GM19438 (cell line): ENCODE measurements around the gene DQX1.
"Not testable (repeated sequence)": the region's sequence is repeated elsewhere in the genome, so short reads cannot be mapped to it uniquely, and the experiment has no call there.

Source experiments
- ATAC-seq: cut with Tn5 transposase; IDR thresholded peaks from one replicate; pipeline ENCODE4 v1.9.1; 2021; ENCODE audit warnings: low read depth; ENCODE audit not compliant: unreplicated experiment

The DQX1 gene, protein sequence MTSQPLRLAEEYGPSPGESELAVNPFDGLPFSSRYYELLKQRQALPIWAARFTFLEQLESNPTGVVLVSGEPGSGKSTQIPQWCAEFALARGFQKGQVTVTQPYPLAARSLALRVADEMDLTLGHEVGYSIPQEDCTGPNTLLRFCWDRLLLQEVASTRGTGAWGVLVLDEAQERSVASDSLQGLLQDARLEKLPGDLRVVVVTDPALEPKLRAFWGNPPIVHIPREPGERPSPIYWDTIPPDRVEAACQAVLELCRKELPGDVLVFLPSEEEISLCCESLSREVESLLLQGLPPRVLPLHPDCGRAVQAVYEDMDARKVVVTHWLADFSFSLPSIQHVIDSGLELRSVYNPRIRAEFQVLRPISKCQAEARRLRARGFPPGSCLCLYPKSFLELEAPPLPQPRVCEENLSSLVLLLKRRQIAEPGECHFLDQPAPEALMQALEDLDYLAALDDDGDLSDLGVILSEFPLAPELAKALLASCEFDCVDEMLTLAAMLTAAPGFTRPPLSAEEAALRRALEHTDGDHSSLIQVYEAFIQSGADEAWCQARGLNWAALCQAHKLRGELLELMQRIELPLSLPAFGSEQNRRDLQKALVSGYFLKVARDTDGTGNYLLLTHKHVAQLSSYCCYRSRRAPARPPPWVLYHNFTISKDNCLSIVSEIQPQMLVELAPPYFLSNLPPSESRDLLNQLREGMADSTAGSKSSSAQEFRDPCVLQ

DNA sequence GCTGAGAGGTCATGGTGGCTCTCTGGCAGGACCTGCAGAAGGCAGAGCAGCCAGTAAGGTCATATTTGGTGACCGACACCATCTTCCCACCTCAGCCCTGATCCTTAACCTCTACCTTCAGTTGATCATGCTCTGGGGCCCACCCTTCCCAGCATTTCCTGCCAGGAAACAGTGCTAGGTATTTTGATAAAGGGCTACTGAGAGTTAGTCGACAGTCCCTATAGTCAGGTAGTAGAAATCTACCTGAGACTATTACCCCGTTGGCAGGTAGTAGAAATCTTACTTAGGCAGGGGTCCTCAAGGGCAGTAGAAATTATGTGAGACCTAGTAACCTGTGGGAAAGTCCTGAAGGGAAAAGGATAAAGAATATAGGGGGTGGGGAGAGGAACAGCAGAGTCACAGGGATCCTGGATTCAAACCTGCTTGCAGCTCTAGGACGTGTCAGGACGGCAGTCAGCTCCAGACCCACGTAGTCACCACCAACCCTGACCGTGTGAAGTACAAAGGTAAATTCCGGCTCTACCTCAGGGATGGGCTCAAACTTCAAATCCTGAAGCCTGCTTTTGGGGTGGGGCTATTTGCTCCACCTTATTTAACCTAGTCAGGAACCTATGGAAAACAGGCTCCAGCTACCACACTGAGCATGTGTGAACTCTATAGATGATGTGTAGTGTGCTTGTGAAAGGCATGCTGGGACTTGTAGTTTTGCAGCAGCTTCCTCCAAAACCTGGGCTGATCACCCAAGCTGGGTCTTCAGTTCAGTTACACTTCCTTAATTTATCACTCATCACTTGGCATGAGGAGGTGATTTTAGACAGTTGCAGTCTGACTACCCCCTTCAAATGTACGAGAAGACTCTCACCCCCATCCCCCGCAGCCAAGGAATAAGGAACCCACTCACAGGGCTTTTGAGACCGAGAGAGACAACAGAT lies at the start of gene DQX1:
TSS of gene DQX1 (minus strand) at position 515 of the 932 bp plus-strand sequence. CDS start at position 13, 502 bp downstream.
- no peak for ATAC-seq

- no peak for ATAC-seq
Measured at GRCh38 chr2:74575320-74575719, 49.3 kb upstream of the DQX1 start.

- ATAC-seq = peak; percentile 65
Measured at GRCh38 chr2:74573747-74574562, 47.9 kb upstream of the DQX1 start.

DNA sequence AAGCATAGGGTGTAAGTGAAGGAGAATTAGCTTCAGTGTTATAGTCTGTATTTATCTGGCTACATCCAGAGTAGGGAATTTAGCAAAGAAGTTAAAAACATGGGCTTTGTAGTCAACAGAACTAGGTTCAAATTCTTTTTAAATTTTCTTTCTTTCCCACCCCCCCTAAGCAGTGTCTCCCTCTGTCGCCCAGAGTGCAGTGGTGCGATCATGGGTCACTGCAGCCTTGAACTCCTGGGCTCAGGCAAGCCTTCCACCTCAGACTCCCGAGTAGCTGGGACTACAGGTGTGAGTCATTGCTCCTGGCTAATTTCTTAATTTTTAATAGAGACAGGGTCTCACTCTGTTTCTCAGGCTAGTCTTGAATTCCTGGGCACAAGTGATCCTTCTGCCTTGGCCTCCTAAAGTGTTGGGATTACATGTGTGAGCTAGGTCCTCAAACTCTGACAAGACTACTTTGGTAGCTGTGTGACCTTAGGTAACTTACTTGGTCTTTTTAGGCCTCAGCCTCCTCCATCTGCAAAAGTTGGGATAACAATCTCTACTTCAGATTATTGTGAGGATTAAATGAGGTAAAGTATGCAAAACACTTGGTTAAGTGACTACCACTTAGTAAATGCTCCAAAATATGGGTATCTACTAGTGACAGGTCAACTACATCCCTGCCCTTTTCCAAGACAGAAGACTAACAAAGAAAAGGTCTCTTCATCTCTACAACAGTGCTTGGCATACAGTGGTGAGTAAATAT lies 46.3 kb upstream of the DQX1 start:
- no peak for ATAC-seq

DNA sequence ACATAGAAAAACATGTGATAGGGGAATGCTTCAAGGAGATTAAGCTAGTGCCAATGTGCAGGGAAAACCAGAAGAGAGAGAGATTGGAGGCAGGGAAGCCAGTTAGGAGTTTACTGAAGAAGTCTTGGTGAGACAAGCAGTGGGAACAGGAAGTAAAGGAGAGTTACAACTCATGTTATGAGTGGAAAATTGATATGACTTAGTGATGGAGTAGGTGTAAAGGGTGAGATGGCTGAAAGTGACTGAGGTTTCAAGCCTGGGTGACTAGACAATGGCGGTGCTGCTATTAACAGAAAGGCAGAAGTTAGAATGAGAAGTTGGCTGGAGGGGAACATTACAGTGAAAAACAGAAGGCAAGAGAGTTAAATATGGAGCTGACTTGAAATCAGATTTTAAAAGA lies 45.0 kb upstream of the DQX1 start:
- ATAC-seq = no peak

- ATAC-seq = no peak
Measured at GRCh38 chr2:74569686-74570085, 43.7 kb upstream of the DQX1 start.

GRCh38 chr2:74567881-74568280 lies 41.9 kb upstream of the DQX1 start:
- no peak for ATAC-seq

- ATAC-seq = no peak
Measured at GRCh38 chr2:74566754-74567085, 40.7 kb upstream of the DQX1 start.

DNA sequence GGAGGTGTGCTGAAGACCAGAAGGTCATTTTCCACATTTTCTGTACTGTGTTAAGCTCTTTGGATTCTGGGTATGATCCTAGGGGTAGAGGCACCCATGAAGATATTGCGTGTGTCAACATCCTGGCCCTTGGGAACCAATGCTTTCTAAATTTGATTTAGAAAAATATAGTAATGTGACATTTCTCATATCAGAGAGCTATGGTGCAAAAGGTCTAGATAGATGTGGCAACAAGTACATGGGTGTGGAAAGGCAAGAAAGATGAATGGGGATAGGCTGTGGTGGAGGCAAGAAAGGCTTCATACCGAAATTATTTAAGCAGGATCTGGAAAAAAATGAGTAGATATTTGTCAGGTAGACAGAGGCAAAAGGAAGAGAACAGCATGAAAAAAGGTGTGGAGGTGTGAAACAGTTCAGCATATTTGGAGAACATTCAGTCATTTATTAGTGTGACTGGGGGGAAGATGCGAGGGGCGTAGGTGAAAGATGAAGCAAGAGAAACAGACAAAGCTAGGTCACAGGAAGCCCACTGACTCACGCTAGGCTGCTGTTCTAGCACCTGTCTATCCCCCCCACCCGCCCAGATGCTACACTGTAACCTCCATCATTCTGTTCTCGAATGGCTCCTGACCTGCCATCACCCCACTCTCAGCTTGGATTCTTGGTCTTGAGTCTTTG lies 40.2 kb upstream of the DQX1 start:
- ATAC-seq = no peak

DNA sequence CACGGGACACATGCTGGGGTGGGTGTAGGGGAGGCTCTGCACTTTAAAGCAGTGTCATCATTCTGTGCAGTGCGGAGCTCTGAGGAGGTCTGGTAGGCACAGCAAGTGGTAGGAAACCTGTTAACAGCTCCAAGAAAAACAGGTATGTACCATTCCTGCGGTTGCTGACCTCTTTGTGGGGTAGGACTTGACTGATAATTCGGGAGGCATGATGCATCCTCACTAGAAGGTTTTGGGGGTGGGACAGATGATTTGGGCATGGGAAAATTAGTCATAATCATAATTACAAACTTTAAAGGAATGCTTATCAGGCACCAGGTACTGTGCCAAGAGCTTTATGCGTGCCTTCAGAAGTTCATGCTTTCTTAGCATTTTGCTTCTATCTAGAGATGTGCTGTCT lies 38.2 kb upstream of the DQX1 start:
- ATAC-seq = no peak

DNA sequence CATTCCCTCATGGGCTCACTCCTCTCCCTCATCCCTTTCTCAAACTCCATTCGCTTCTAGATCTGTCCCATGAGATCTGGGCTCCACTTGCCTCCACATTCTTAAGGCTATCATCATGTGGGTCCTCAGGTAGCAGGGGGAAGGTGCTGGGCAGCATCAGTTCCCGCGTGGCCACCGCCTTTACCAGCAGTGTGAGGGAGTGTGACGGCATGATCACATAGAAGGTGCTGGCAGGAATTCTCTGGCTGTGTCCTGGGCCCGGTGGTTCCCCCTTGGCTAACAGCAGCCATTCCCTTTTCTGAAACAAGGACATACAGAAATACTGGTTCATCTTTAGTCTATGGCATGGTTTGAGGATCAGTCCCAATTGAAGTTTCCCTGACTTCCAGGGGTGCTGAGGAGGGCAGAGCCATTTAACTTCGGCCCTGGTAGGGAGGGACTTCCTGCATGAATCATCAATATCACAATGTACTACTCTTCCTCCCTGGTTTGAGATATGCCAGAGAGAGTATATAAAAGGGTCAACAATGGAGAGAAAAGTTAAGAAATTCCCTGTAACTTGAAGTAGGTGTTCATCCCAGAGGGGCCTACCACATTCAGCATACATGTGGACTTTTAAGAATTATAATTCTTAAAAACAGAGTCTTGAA lies 36.2 kb upstream of the DQX1 start:
- no peak for ATAC-seq

- not testable (repeated sequence) for ATAC-seq
Measured at GRCh38 chr2:74561022-74561421, 35.0 kb upstream of the DQX1 start.

DNA sequence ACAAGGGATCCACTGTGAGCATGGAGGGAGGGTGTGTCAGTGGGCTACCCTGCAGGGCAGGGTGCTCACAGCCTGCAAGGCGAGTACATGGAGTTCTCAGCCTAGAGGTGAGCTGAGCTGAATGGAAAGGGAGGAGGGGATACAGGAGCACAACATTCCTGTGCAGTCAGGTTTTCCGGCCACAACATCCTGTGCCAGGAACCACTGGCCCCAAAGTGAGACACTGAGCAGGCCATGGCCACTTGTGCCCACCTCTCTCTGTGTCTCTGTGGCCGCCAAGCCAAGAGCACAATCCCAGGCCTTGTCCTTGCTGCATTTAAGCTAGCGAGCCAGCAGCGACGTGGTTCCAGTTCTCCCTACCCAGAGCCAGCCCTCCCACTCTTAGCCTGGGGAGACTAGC lies 34.6 kb upstream of the DQX1 start:
- ATAC-seq = no peak

DNA sequence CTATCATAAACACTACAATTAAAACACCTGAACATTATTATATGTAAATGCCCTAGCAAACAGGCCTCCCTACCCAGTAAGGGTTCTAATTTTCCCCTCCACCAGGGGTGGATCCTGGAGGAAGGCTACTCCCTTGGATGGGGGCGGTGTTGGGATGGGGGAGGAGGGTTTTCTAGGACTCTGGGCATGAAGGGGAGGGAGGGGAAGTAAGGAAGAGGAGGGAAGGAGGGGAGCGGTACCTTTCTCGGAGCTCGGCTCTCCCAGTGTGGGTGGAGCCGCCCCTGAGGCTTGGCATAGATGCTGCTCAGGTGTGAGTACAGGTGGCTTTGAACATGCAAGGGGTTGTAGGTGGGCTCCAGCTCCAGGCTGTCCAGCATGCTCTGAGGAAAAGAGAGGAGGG lies 33.9 kb upstream of the DQX1 start:
- ATAC-seq = no peak

DNA sequence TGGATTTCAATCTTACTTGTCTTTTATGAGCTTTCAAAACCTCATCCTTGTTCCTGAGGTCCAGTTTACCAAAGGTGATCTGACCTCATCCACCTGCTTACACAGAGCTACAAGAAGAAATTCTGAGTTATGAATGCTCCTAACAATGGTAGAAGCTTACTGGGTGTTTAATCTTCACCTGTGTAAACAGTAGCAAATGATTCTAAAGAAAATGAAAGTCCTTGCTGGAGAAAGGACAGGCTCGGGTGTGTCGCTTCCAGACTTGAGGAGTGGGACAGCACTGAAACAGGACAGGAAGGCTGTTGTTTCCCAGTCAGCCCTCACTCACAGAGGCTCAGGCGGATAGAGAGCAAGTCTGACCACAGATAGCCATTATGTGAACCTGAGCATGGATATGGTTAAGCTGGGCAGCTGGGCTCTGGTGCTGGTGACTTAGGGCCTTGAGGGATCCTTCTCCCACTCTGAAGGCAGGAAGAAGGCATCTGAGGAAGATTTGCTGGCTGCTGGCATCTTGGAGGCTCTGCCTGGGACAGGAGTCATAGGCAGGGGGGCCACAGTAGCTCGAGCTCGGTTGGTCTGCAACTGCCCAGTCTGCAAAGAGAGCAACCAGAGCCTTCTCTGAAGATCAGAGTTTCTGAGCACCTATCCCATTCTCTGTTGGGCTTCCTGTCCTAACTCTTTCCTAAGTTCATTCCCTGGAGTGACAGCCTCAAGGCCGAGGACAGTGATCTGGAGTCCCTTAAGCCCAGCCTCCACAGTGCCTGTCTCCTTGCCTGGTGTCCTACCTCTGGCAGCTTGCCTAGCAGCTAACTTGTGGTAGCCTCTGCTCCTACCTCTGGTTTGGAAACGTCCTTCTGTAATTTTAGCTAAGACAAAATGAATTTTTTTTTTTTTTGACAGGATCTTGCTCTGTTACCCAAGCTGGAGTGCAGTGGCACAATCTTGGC lies 32.5 kb upstream of the DQX1 start:
- no peak for ATAC-seq

GRCh38 chr2:74556831-74557370 lies 30.9 kb upstream of the DQX1 start:
- ATAC-seq = no peak

GRCh38 chr2:74556159-74556558 lies 30.1 kb upstream of the DQX1 start:
- ATAC-seq = no peak
